HG03460 (cell line): ENCODE data around the gene CEP131.

Experiments used
- ATAC-seq: cut with Tn5 transposase; IDR thresholded peaks from one replicate; pipeline ENCODE4 v1.9.1; 2021; ENCODE audit not compliant: unreplicated experiment

The CEP131 gene

DNA sequence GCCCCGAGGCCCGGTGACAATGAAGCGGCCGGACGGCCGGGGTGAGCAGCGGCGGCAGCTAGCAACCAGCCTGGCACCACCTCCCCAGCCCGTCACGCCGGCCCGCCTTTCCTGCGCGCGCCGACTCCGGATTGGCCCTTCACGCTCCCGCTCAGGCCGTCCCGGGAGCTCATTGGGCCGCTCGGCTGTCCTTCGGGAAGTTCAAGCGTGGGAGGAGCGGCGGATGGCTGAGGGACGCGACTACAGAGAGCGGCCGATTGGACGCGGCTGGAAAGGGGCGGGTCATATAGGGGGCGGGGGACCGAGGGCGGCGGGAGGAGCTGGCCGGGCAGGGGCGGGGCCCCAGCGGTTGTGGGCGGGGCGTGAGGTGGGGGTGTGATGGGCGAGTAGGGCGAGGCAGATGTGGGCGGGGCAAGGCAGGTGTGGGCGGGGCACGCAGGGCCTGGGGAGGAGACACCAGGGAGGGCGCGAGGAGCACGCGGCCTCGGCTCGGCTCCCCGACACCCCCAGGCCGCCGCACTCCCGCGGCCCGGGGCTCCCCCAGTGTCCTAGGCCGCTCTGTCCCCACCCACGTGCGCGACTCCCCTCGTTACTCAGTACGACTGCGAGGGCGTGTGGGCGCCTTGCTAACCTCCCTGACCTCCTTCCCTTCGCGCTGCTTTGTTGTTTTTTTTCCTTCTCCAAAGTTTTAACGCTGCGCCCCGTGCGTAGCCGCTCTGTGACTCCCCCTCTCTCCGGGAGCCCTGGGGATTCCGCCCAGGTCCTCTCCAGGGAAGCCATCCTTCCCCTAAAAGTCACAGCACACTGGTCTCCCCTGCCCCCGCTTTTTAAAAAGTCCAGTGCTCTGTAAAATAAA is at the start of gene CEP131:
Gene CEP131 (minus strand): TSS at position 60 of the 856 bp plus-strand sequence. CDS start 2,909 bp downstream, outside the sequence.
- ATAC-seq = peak; percentile 89

DNA sequence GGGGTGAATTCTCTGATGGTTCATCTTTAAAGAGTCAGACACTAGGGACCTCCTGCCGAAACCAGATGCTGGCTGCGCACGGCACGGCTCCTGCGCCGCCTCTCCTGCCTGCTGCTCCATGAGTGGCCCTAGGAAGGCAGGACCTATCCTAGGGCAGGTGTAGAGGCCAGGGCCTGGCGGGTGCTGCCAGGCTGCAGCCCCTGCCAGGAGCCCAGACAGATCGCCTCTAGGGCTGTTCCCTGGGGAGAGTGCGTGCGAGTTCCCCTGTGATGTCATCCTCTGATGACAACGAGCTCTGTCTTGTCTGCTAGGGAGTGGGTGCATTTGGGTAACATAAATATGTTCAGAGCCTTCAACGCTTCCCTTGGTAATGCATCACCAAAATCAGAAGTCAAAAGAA is 48.5 kb upstream of the CEP131 start:
- no peak for ATAC-seq

DNA sequence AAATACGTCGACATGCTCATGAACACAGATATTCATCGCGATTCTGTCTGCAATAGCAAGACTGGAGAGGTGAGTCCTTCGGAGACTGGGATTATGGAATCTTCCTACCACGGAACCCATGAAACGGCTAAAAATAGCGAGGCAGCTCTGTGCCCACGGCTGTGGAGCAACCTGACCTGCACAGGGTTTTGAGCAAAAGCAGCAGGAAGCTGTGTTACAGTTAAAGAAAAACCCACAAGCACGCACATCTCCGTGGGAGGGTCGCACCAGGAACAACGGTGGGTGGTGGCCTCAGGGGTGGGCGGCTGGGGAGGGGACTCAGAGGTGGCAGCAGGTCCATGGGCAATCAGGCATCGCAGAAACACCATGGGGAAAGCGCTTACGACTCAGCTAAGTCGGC is 47.5 kb upstream of the CEP131 start:
- no peak for ATAC-seq

DNA sequence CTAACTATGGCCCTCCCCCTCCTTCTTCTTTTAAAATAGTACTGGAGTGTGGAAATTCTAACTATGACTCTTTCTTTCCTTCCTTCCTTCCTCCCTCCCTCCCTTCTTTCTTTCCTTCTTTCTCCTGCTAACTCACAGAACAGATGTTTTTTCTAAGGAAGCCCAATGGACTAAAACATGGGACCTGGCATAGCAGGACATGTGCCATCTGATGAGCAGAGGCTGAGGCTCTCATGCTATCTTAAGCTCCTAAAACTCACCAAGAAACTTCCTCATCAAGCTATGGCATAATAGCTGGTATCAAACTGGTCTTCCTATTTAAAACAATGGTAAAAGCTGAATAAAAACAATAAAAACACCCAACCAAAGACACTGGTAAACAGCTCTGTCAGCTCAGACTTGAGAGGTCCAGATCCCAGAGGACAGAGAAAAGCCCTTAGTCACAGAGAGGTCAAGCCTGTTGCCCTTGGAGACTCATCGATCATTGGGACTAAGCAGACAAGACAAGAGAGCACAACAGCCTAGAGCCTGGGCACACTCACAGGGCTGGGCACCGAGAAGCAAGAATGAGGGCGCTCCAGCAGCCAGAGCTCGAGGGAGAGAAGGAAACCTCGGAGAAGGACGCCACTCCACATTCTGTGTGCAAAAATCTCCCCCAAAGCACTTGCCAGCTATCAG is 44.8 kb upstream of the CEP131 start:
- no peak for ATAC-seq

DNA sequence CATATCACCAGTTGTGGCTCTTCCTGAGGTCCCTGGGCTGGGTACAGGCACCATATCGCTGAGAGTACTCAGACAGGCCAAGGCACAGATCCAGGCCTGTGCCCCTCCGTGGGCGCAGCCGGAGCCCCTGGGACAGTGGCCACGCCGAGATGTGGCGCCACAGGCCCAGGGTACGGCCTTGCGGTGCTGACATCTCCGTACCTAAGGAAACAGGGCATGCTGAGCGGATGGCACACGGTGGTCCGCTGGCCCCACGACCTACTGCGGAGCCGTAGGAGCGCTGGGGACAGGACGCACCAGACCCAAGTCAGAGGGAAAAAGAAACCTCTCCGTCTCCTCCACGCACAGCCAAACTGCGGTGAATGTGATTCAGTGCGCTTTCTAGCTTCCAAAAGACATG is 42.8 kb upstream of the CEP131 start:
- ATAC-seq = no peak

DNA sequence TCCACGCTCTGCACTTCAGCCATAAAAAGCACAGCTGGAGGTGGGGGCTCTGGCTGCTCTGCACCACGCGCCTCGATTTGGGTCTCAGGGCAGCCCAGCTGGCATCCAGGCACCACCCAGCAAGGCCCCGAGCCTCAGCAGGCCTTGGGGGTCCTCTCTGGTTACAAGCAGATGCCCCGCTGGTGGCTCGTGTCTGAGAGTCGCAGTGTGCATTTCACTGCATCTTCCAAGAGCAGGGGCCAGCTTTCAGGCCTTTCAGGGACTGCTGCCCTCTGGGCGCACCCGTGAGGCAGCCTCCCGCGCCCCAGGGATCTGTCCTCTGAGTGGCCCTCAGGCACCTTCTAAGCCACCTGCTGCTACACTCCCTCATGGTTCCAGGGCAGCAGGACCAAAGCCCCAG is 41.9 kb upstream of the CEP131 start:
- no peak for ATAC-seq

DNA sequence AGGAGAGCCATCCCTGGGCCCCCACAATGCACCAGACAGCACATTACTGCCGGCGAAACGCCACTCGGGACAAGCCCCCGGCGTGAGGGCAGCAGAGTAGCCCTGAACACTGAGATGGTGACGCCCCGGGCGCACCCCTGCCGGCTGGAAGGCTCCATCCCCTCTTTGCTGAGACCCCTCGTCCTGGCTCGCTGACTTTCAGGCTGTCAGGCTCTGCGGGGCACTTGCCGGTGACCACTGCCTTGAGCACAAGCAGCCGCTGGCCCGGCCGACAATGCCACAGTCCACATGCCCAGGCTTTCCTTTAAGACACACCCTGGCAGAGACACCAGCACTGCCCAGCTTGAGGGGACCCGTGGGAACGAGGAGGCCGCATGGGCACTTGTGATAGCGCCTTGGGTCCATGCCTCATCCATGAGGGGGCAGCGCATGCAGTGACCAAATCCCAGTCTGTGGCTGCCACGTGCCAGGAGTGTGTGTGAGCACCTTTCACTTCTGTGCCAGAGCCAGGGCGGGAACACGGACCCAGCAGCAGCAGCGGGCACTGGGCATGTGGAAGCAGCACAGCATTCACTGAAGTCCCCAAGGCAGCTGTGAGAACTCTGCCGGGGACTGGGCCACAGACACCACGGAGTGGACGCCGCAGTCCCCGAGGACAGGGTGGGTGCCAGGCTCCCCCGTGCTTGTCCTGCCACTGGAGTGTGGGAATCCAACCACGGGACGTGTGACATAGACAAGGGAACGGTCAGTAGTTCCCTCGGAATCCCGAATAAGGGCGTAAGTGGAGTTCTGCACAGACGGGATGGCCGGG is 40.8 kb upstream of the CEP131 start:
- no peak for ATAC-seq

DNA sequence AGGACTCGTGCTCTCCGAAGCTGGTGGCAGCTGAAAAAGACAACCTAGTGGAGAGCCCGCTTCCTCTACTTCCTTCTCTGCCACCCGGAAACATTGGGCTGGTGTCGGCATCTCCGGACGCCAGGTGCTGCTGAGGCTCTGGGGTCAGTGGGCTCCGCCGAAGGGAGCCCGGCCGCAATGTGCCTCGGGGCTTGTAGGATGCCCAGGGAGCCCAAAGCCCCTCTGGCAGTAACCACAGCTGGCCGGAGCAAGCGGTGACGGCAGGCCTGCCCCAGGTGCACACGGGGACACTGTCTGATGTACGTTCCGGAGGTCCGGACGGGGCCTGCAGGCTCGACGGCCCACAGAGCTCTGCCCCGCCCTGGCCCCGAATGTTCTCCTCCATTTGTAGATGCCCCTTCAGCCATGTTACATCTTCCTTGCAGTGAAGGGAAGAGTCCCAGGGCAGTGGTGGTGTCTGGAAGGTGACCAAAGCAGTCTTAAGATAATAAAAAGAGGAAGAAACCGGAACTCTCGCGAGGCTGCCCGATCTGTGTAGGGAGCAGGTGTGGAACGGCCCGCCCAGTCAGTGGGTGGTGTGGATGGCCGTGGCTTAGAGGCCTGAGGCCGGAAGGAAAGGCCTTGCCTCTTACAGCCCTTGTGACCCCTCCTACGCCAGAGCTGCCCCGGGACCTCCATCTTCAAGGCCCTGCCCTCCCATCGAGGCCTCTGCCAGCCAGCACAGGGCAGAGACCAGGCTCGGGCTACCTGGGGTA is 39.0 kb upstream of the CEP131 start:
- ATAC-seq = no peak

DNA sequence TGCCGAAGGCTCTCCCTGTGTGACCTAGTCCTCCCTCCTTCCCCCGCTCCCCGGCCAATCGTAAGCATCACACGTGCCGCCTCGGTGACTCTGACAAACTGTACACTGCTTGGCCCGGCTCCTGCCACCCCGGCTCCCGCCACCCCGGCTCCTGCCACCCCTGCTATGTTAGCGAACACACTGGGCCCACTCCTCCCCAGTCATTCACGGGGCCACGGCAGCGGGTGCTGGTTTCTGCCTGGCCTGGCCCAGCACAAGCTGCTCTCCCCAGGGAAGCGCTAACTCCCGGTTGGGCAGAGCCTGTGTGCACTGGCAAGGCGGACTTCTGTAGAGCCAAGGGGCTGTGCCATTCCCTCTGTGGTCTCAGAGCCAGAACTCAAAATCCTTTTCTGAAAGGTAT is 38.3 kb upstream of the CEP131 start:
- ATAC-seq = no peak

DNA sequence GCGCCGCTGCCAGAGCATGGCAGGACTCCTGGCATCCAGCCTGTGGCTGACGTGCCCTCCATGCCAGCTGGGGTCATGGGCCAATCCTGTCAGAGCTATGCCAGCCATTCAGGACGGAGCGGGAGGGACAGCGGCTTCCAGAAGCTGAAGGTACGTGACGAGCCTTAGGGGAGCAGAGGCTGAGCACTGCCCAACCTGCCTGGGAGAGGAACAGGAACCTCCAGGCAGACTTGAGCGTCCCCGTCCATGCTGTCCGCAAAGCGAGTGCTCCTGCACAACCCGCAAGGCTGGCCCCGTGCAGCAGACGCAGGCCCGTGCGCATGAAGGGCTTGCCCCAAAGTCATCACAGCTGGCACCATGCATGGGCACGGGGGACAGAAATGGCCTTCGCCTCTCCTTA is 37.9 kb upstream of the CEP131 start:
- ATAC-seq = no peak

DNA sequence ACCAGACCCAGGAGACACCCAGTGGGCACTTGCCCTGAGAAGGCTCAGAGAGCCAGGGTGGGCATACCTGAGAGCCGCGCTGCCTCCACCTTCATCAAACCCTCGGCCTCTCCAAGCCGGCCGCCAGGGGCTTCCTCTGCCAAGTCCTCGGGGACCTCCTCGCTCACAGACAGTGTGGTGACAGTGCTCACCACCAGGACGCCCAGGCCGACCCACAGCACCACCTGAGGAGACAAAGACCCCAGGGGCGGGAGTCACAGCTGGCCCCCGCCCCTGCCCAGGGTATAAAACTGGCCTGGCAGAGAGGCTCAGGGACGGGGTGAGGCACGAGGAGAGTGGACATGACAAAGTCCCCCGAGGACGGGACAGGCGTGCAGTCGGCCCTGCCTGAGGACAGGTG is 37.4 kb upstream of the CEP131 start:
- ATAC-seq = no peak

DNA sequence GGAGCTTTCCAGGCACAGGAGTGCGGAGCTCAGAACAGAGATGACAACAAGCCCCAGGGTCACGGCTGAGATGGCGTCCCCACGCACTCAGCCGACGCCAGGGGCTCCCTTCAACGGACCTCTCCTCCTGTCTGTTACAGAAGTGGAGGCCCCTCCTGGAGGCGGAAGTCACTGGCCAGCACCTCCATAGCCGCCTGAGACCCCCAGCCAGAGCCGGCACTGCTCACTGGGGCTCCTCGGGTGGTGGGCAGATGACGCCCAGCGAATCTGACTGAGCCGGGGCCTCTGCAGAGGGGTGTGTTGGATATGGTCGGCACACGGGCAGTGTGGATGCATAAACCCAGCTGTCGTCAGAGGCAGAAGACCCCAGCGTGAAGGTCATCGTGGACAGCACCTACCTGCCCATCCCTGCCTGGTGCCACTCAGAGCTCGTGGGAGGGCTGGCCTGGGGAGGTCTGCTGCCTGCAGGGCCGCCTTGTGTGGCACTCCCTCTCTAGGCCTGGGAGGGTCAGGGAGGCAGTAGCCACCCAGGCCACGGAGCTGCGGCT is 36.4 kb upstream of the CEP131 start:
- ATAC-seq = no peak

DNA sequence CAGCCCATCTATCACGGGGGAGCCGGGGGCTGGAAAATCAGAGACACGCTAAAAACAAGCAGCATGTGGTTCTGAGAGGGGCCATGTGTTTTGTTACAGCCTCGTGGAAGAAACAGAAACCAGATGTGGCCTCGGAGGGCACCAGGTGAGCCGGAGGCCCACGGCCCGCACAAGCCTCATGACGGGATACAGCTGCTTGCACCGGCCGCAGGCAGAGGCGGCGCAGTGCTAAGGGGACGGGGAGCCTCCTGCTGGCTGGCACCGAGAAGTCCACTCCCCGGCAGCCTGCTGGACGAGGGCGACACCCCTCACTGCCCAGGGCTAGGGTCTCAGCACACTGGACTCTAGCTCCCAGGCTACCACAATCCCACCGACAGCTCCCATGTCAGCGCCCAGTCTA is 35.5 kb upstream of the CEP131 start:
- ATAC-seq = no peak

DNA sequence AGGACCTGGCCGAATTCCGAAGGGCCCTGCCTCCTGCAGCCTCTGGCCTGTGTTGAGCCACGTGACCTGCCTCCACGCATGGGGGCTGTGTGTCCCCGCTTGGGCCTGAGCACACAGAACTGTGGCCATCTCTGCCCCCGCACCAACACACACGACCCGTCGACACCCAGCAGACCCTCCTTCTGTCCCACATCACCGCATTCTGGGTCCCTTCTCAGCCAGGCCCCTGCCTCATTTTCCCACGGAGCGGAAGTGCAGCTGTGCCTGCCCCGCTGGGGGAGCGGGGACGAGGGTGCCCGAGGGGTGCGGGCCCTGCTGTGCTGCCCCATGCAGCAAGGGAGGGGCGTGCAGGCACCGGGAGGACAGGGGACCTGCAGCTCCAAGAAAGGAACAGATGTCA is 34.8 kb upstream of the CEP131 start:
- ATAC-seq = no peak

DNA sequence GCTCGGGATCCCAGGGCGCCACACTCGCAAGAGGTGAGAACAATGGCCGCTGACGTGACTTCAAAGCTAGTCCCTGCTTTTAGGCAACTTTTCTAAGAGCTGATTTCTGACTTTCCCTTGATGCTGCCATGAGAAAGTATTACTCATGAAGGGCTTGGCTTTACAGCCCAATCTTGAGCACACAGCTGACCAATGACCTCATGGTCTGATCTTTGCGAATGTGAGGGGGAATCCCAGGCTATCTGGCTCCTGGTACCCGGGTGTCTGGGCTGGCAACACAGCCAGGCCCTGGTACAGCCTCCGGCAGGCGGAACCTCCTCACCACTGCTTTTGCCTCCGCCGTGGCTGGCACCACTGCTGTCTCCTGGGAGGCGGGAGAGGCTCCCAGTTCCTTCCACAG is 33.9 kb upstream of the CEP131 start:
- no peak for ATAC-seq

DNA sequence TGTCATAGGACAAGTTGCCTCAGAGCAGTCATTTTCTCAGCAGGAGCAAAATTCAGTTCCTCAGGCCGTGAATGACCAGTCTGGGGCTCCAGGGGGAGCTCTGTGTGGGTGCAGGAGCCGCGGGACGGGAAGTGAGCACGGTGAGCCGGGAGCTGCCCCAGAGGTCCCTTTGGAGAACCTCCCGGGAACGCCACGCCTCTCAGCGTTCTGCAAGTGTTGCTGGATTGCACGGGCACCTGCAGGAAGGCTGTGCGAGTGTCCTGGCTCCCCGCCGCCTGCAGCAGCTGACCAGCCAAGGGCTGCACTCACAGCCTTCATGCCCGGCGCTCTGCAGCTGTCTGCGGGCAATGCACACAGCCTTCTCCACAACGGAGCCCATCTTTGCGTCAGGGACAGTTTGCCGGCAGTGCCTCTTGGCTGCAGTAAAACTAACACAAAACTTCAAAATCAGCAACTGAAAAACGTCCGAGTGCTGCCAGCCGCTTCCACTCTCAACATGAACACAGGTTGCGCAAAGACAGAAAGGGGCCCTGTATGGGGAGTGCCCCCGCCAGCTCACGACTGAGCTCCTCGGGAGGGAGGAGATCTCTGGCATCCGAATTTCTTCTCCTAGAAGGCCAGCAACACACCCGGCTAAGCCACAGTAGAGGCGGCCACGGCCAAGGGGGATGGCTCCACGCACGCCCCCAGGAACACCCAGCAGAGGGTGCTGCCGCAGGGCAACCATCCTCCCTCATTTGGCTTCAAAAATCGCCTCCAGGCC is 32.4 kb upstream of the CEP131 start:
- no peak for ATAC-seq

DNA sequence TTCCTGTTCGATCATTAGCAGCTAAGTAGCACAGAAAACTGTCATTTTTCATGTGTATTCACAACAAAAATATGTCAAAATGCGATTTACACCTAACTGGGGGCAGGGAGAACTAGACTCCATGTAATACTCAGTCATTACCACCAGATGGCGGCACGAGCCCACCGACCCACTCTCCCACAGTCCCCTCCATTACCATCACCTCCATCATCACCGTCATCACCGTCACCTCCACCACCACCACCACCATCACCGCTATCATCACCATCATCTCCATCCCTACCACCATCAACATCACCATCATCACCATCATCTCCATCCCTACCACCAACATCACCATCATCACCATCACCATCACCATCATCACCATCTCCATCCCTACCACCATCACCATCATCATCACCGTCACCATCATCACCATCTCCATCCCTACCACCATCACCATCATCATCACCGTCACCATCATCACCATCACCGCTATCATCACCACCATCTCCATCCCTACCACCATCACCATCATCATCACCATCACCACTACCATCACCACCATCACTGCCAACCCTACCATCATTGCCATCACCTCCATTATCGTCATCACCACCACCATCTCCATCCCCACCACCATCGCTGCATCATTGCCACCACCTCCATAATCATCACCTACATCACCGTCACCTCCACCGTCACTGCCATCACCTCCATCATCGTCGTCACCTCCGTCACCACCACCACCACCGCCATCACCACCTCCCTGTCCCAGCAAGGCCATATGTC is 30.8 kb upstream of the CEP131 start:
- no peak for ATAC-seq

DNA sequence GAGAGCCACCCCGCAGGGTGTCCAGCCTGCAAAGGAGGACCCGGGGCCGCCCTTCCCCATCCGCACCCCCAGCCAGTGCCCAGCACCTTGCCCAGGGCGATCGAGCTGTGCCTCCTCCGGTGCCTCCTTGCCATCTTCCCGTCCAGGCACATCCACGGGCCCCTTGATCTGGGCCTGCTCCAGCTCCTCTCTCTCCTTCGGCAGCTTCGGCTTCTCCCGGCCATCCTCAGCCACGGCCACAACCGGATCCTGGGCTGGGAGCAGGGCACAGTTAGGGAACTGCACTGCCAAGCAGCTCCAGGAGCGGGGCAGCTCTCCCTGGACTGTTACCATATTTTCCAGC is 30.2 kb upstream of the CEP131 start:
- ATAC-seq = no peak

DNA sequence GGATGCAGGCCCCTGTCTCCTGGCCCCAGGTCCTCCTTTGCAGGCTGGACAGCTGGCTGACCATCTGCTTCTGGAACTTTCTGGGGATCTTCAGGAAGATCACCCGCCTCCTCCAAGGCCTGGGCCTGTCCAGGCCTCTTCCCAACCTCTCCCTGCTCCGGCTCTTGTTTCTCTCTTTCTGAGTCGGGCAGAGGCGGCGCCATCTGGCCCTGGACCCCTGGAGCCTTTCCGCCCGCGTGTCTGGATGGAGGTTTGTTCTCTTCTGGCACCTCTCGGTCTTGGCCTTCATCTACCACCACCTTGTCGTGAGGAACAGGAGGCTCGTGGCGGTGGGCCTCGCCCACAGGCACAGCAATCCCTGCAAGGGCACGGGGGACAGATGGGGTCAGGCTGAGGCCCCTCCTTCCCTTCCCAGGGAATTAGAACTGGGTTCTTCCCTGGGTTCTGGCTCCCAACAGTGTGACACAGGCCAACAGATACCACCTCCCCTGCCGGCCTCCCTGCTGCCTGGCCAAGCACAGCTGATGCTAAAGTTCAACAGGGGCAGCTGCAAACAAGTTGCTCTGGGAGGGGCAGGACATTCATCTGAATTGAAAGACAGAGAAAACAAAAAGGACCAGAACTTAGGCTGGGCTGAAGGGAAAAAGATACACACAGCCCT is 29.7 kb upstream of the CEP131 start:
- ATAC-seq = no peak
